Heart left ventricle (tissue), 13 donors: Measurements from ENCODE around the gene NPM3.

Experiments
- CTCF ChIP-seq, 12 donors: fragments of 200-600 bp; sonication (generic) in 4 of 12; IDR thresholded peaks; one replicate each; pipeline versions ENCODE4 v1.5.0 to v1.8.0; 2018 to 2022; ENCODE audit warnings: antibody characterized with exemption in 12 of 12, mild to moderate bottlenecking in 5 of 12
- POLR2A ChIP-seq, 2 donors: fragments of 450-650 bp; IDR thresholded peaks; one replicate each; pipeline ENCODE4 v1.6.1; 2017; ENCODE audit warnings: antibody characterized with exemption in 2 of 2, mild to moderate bottlenecking in 2 of 2, moderate library complexity in 2 of 2
- donor health status: ischemic (EF 13 %, LVEDD 7.1; RV severe dilation, severe dysfunction).
- donor health status: DM: no; HTN: yes; CAD: no.
- donor health status: DM: no; HTN: no; CAD: no.
- donor health status: ischemic (EF 25% LVEDD 6.9; RV normal size, moderate dysfunction).
- donor health status: ischemic (EF 25% LVEDD 5.7; RV mildly dilated, moderate dysfunction).
- donor health status: ischemic (EF 35%, LVEDD 5.7; RV mildly dilated, moderate dysfunction).
- donor health status: nonischemic (EF 11% LVEDD 7.7; RV severe dilation, severe dysfunction).
- donor health status: DM: yes; HTN: yes; CAD: no.
- donor health status: PGD.
- donor health status: ischemic (EF 29% LVEDD 5.4; RV normal size, mild dysfunction).
- donor health status: nonischemic (EF 23%, LVEDD 6.1; RV moderate dilation, normal function).

DNA sequence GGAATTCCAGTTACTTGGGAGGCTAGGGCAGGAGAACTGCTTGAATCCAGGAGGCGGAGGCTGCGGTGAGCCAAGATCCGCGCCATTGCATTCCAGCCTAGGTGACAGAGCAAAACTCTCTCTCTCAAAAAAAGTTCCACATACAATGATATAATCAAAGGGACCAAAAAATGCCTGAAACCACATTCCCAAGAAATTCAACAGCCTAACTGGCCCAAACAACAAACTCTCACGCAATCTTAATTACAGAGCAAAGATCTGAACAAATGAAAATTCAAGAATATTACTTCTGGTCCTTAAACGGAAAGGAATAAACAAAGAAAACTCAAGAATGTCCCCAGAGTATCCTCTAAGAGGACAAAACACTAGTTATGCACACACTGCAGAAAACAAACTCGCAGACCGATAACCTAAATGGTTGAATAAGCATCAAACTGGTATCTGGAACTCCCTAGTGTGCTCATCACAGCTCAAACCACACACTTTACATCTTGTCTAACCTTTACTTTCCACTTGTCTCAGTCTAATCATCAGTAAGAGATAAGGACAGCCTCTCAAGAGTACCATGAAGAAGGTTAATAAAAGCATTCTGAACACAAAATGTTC lies 31.3 kb upstream of the NPM3 start:
- TF ChIP-seq CTCF (IDR thresholded peaks at IDR 0.05) (no peak), POLR2A (IDR thresholded peaks at IDR 0.05) (no peak)
